ENCODE data around the gene CMC2.
A peak's percentile ranks its signal among the peaks of the same experiment; 100 is the strongest.

CMC2 gene

GRCh38 chr16:81006813-81007695, at the start of gene CMC2, which contains the start of gene CENPN:
Gene CMC2 (minus strand): TSS chr16:81006885. CDS start chr16:80997394, 9,491 bp downstream.
Gene CENPN (plus strand): TSS chr16:81007214. CDS start chr16:81011940, 4,726 bp downstream.
- peak; percentile 96 to 100 (median 98) for DNase-seq

GRCh38 chr16:81053761-81054160, 47.1 kb upstream of the CMC2 start:
- DNase-seq: no peak

- no peak for DNase-seq
Observed at GRCh38 chr16:81042821-81043220, 36.1 kb upstream of the CMC2 start.

GRCh38 chr16:81041696-81042095, 35.0 kb upstream of the CMC2 start:
- no peak for DNase-seq

GRCh38 chr16:81040842-81041241, 34.2 kb upstream of the CMC2 start:
- no peak for DNase-seq

GRCh38 chr16:81040131-81040530, 33.4 kb upstream of the CMC2 start:
- no peak for DNase-seq

GRCh38 chr16:81036751-81037350, 30.2 kb upstream of the CMC2 start:
- no peak for DNase-seq

GRCh38 chr16:81035975-81036750, 29.5 kb upstream of the CMC2 start:
- DNase-seq: peak; percentile 30 to 68 (median 53)

GRCh38 chr16:81035398-81035974, 28.8 kb upstream of the CMC2 start, which contains the start of gene ATMIN:
Gene ATMIN (plus strand): TSS chr16:81035842. CDS start chr16:81035871, 29 bp downstream.
- peak; percentile 78 to 92 (median 84) for DNase-seq

- DNase-seq: no peak
Observed at GRCh38 chr16:81029930-81030604, 23.4 kb upstream of the CMC2 start.

GRCh38 chr16:81026429-81026828, 19.7 kb upstream of the CMC2 start:
- no peak for DNase-seq

GRCh38 chr16:81018496-81018895, 11.8 kb upstream of the CMC2 start:
- no peak for DNase-seq

GRCh38 chr16:81014672-81015071, 8.0 kb upstream of the CMC2 start:
- no peak for DNase-seq

GRCh38 chr16:81012974-81013373, 6.3 kb upstream of the CMC2 start:
- no peak for DNase-seq

- no peak for DNase-seq
Observed at GRCh38 chr16:81008505-81008789, 1.8 kb upstream of the CMC2 start.

- DNase-seq: peak in 2 of 6 experiments; percentile 59 to 69
Observed at GRCh38 chr16:81006211-81006812, 373 bp downstream of the CMC2 start.

- DNase-seq: peak in 1 of 6 experiments; percentile 13
Observed at GRCh38 chr16:81005610-81006161, 999 bp downstream of the CMC2 start.

- peak in 3 of 6 experiments; percentile 36 to 71 (median 66) for DNase-seq
Observed at GRCh38 chr16:81004646-81005353, 1.9 kb downstream of the CMC2 start.

- peak in 1 of 6 experiments; percentile 1 for DNase-seq
Observed at GRCh38 chr16:81003610-81004460, 2.9 kb downstream of the CMC2 start.

- DNase-seq: no peak
Observed at GRCh38 chr16:81003064-81003463, 3.6 kb downstream of the CMC2 start.
